Measurements from ENCODE around the gene DOLPP1. TPM values are rescaled to one million over a fixed set of nuclear protein-coding genes. Genes with fewer than 3 reads are reported as not detected.
A peak's percentile ranks its signal among the peaks of the same experiment; 100 is the strongest.

Gene DOLPP1
- total RNA-seq, 4 donors from 2014 or later, result 7.5 to 14.0 (median 10.7) TPM

GRCh38 chr9:129036923-129037766 lies 43.8 kb upstream of the DOLPP1 start:
- 8 to 11% methylated on average over 31 to 32 of the region's 32 CpGs for WGBS, 2 donors
- TF ChIP-seq CTCF (IDR thresholded peaks at IDR 0.05) (no peak), POLR2A (IDR thresholded peaks at IDR 0.05) (no peak)
- no peak for DNase-seq (ENCODE audit: low spot score in 2 of 2)
- intact Hi-C loops (cut with DNase I; ENCODE audit: low total_unique reads), result no loop called here
- H3K4me3 ChIP-seq (ENCODE audit: low read depth, poor library complexity, severe bottlenecking), result peak overlapping the region; percentile 81

GRCh38 chr9:129037767-129038098 lies 43.2 kb upstream of the DOLPP1 start:
- intact Hi-C loops (cut with DNase I; ENCODE audit: low total_unique reads), result no loop called here
- no peak for TF ChIP-seq POLR2A (IDR thresholded peaks at IDR 0.05)
- no peak for TF ChIP-seq CTCF (IDR thresholded peaks at IDR 0.05)
- no peak overlapping the region for H3K4me3 ChIP-seq (ENCODE audit: low read depth, poor library complexity, severe bottlenecking)
- no peak for DNase-seq (ENCODE audit: low spot score in 2 of 2)
- 49 to 53% methylated on average over 4 to 6 of the region's 6 CpGs for WGBS, 2 donors

GRCh38 chr9:129038109-129038852 lies 42.6 kb upstream of the DOLPP1 start:
- H3K4me3 ChIP-seq (ENCODE audit: low read depth, poor library complexity, severe bottlenecking), result no peak overlapping the region
- no peak for TF ChIP-seq POLR2A (IDR thresholded peaks at IDR 0.05)
- TF ChIP-seq CTCF (IDR thresholded peaks at IDR 0.05), result no peak
- WGBS, 2 donors, result 47 to 59% methylated on average over 7 of the region's 8 CpGs
- no peak for DNase-seq (ENCODE audit: low spot score in 2 of 2)
- intact Hi-C loops (cut with DNase I; ENCODE audit: low total_unique reads), result no loop called here

- DNase-seq (ENCODE audit: low spot score in 2 of 2), result no peak
- TF ChIP-seq POLR2A (IDR thresholded peaks at IDR 0.05), result no peak
- TF ChIP-seq CTCF (IDR thresholded peaks at IDR 0.05), result no peak
- intact Hi-C loops (cut with DNase I; ENCODE audit: low total_unique reads), result no loop called here
- 86 to 94% methylated on average over 11 to 12 of the region's 12 CpGs for WGBS, 2 donors
- no peak overlapping the region for H3K4me3 ChIP-seq (ENCODE audit: low read depth, poor library complexity, severe bottlenecking)
These were observed 40.7 kb upstream of the DOLPP1 start for GRCh38 chr9:129040113-129040643.

GRCh38 chr9:129042016-129042415 lies 38.9 kb upstream of the DOLPP1 start:
- intact Hi-C loops (cut with DNase I; ENCODE audit: low total_unique reads), result no loop called here
- no peak overlapping the region for H3K4me3 ChIP-seq (ENCODE audit: low read depth, poor library complexity, severe bottlenecking)
- WGBS, 2 donors, result 83 to 85% methylated on average over 16 of the region's 16 CpGs
- TF ChIP-seq CTCF (IDR thresholded peaks at IDR 0.05) (no peak), POLR2A (IDR thresholded peaks at IDR 0.05) (no peak)
- no peak for DNase-seq (ENCODE audit: low spot score in 2 of 2)

Data from lower leg skin (tissue), 4 donors.